ENCODE measurements around the gene ATG9B. TPM values are rescaled to one million over a fixed set of nuclear protein-coding genes. Genes with fewer than 3 reads are reported as not detected.

ATG9B gene
- total and polyA plus RNA-seq, 5 donors: 0.18 to 0.43 (median 0.23) TPM; not detected in 2

Other genes starting within 250 kb of the ATG9B start
- gene TMEM176B, start 224.1 kb downstream of the ATG9B start, total RNA-seq: 100 to 1,000 TPM; 101 to 344 (median 237) TPM
- 114 TPM for gene TMEM176B, start 224.1 kb downstream of the ATG9B start, polyA plus RNA-seq
- 100 to 1,000 TPM in 2 of 4 donors, 10 to 100 TPM in 2; 50.8 to 167 (median 126) TPM for gene TMEM176A, start 223.7 kb downstream of the ATG9B start, total RNA-seq
- gene TMEM176A, start 223.7 kb downstream of the ATG9B start, polyA plus RNA-seq: 51.6 TPM
- under 1 TPM in 2 of 4 donors, not detected in 2; 0.17 to 0.40 TPM for gene AOC1, start 172.0 kb downstream of the ATG9B start, total RNA-seq
- gene AOC1, start 172.0 kb downstream of the ATG9B start, polyA plus RNA-seq: not detected
- 100 to 1,000 TPM; 113 to 163 (median 126) TPM for gene KCNH2, start 46.2 kb downstream of the ATG9B start, total RNA-seq
- gene KCNH2, start 46.2 kb downstream of the ATG9B start, polyA plus RNA-seq: 132 TPM
- gene NOS3, start 33.5 kb downstream of the ATG9B start, total RNA-seq: 10 to 100 TPM; 20.5 to 80.4 (median 24.7) TPM
- 13.5 TPM for gene NOS3, start 33.5 kb downstream of the ATG9B start, polyA plus RNA-seq
- 10 to 100 TPM; 20.9 to 24.5 (median 23.4) TPM for gene ABCB8, start 4.0 kb upstream of the ATG9B start, total RNA-seq
- 19.6 TPM for gene ABCB8, start 4.0 kb upstream of the ATG9B start, polyA plus RNA-seq
- gene ASIC3, start 24.0 kb upstream of the ATG9B start, total RNA-seq: 1 to 10 TPM; 4.0 to 6.5 (median 5.0) TPM
- gene ASIC3, start 24.0 kb upstream of the ATG9B start, polyA plus RNA-seq: 5.3 TPM
- gene CDK5, start 33.4 kb upstream of the ATG9B start, total RNA-seq: 10 to 100 TPM in 1 of 4 donors, 1 to 10 TPM in 3; 6.2 to 11.2 (median 7.4) TPM
- 6.5 TPM for gene CDK5, start 33.4 kb upstream of the ATG9B start, polyA plus RNA-seq
- gene SLC4A2, start 35.1 kb upstream of the ATG9B start, total RNA-seq: 100 to 1,000 TPM in 2 of 4 donors, 10 to 100 TPM in 2; 83.5 to 120 (median 96.5) TPM
- 61.7 TPM for gene SLC4A2, start 35.1 kb upstream of the ATG9B start, polyA plus RNA-seq
- gene FASTK, start 56.3 kb upstream of the ATG9B start, total RNA-seq: 10 to 100 TPM; 64.1 to 82.0 (median 68.9) TPM
- 133 TPM for gene FASTK, start 56.3 kb upstream of the ATG9B start, polyA plus RNA-seq
- gene TMUB1, start 59.0 kb upstream of the ATG9B start, total RNA-seq: 10 to 100 TPM; 28.5 to 36.5 (median 35.8) TPM
- gene TMUB1, start 59.0 kb upstream of the ATG9B start, polyA plus RNA-seq: 55.2 TPM
- 10 to 100 TPM; 58.3 to 78.8 (median 67.6) TPM for gene AGAP3, start 62.0 kb upstream of the ATG9B start, total RNA-seq
- gene AGAP3, start 62.0 kb upstream of the ATG9B start, polyA plus RNA-seq: 61.4 TPM
- gene GBX1, start 143.2 kb upstream of the ATG9B start, total RNA-seq: 1 to 10 TPM in 1 of 4 donors, under 1 TPM in 1, not detected in 2; 0.40 to 1.0 TPM
- gene GBX1, start 143.2 kb upstream of the ATG9B start, polyA plus RNA-seq: 0.14 TPM
- 10 to 100 TPM in 3 of 4 donors, 1 to 10 TPM in 1; 4.5 to 21.0 (median 14.0) TPM for gene ASB10, start 162.8 kb upstream of the ATG9B start, total RNA-seq
- gene ASB10, start 162.8 kb upstream of the ATG9B start, polyA plus RNA-seq: 14.3 TPM
- gene H2BK1, start 186.0 kb upstream of the ATG9B start, total RNA-seq: not detected
- not detected for gene H2BK1, start 186.0 kb upstream of the ATG9B start, polyA plus RNA-seq
- 10 to 100 TPM; 24.6 to 34.5 (median 26.3) TPM for gene ABCF2, start 202.7 kb upstream of the ATG9B start, total RNA-seq
- gene ABCF2, start 202.7 kb upstream of the ATG9B start, polyA plus RNA-seq: 17.8 TPM
- 10 to 100 TPM; 22.2 to 35.3 (median 27.0) TPM for gene CHPF2, start 208.0 kb upstream of the ATG9B start, total RNA-seq
- gene CHPF2, start 208.0 kb upstream of the ATG9B start, polyA plus RNA-seq: 15.5 TPM
- gene SMARCD3, start 224.2 kb upstream of the ATG9B start, total RNA-seq: 100 to 1,000 TPM; 149 to 291 (median 238) TPM
- 141 TPM for gene SMARCD3, start 224.2 kb upstream of the ATG9B start, polyA plus RNA-seq

All from right cardiac atrium (tissue), 5 donors.